Parathyroid adenoma (tissue), 2 donors: ENCODE data around the gene OLFML1.

Source experiments
- H2AFZ ChIP-seq: fragments of 300-600 bp; sonication (generic); one replicate; pipeline ENCODE4 v1.7.0; 2017; ENCODE audit warnings: antibody characterized with exemption, mild to moderate bottlenecking
- H3K27ac ChIP-seq: fragments of 300-600 bp; sonication (generic); one replicate; pipeline ENCODE4 v1.7.0; 2017
- H3K27me3 ChIP-seq: fragments of 300-600 bp; sonication (generic); one replicate; pipeline ENCODE4 v1.7.0; 2017; ENCODE audit warnings: low read length; ENCODE audit not compliant: control insufficient read depth, insufficient read depth
- H3K36me3 ChIP-seq: fragments of 300-600 bp; sonication (generic); one replicate; pipeline ENCODE4 v1.7.0; 2017; ENCODE audit warnings: low read length; ENCODE audit not compliant: control insufficient read depth, insufficient read depth
- H3K4me1 ChIP-seq: fragments of 300-600 bp; sonication (generic); one replicate; pipeline ENCODE4 v1.7.0; 2017; ENCODE audit warnings: control low read depth
- H3K4me2 ChIP-seq: fragments of 300-600 bp; sonication (generic); one replicate; pipeline ENCODE4 v1.7.0; 2017; ENCODE audit warnings: low read length
- H3K4me3 ChIP-seq: fragments of 300-600 bp; sonication (generic); one replicate; pipeline ENCODE4 v1.7.0; 2017; ENCODE audit warnings: low read depth, low read length
- H3K79me2 ChIP-seq: fragments of 300-600 bp; sonication (generic); one replicate; pipeline ENCODE4 v1.7.0; 2017; ENCODE audit warnings: control low read depth
- H3K9ac ChIP-seq: fragments of 300-600 bp; sonication (generic); one replicate; pipeline ENCODE4 v1.7.0; 2017; ENCODE audit warnings: mild to moderate bottlenecking
- H3K9me3 ChIP-seq: fragments of 300-600 bp; sonication (generic); one replicate; pipeline ENCODE4 v1.7.0; 2017; ENCODE audit warnings: low read length; ENCODE audit not compliant: control insufficient read depth
- CTCF ChIP-seq: fragments of 300-600 bp; sonication (generic); IDR thresholded peaks from one replicate; pipeline ENCODE4 v1.7.0; 2017; ENCODE audit warnings: antibody characterized with exemption, mild to moderate bottlenecking
- donor health status: primary hyperparathyroidism.

The OLFML1 gene

GRCh38 chr11:7538466-7539454 lies 53.5 kb downstream of the OLFML1 start:
- no peaks in the 10 kb centered on the region for H3K27me3 ChIP-seq
- peaks cover 11% of the 10 kb centered on the region for H3K4me1 ChIP-seq
- no peaks in the 10 kb centered on the region for H3K9me3 ChIP-seq
- H3K79me2 ChIP-seq: peaks cover 2% of the 10 kb centered on the region
- no peak overlapping the region for H3K4me3 ChIP-seq
- H3K4me2 ChIP-seq: no peak overlapping the region
- no peak overlapping the region for H3K9ac ChIP-seq
- no peak for TF ChIP-seq CTCF
- H2AFZ ChIP-seq: no peak overlapping the region
- H3K36me3 ChIP-seq: no peaks in the 10 kb centered on the region
- H3K27ac ChIP-seq: no peak overlapping the region

- no peaks in the 10 kb centered on the region for H3K9me3 ChIP-seq
- H3K27ac ChIP-seq: no peak overlapping the region
- H3K4me3 ChIP-seq: no peak overlapping the region
- H3K9ac ChIP-seq: no peak overlapping the region
- H3K79me2 ChIP-seq: peaks cover 2% of the 10 kb centered on the region
- no peak for TF ChIP-seq CTCF
- H3K4me2 ChIP-seq: no peak overlapping the region
- peaks cover 11% of the 10 kb centered on the region for H3K4me1 ChIP-seq
- no peaks in the 10 kb centered on the region for H3K36me3 ChIP-seq
- no peak overlapping the region for H2AFZ ChIP-seq
- no peaks in the 10 kb centered on the region for H3K27me3 ChIP-seq
Observed at GRCh38 chr11:7540830-7541555, 55.7 kb downstream of the OLFML1 start.

GRCh38 chr11:7543302-7543701 lies 58.0 kb downstream of the OLFML1 start:
- Histone ChIP-seq H3K36me3 (no peaks in the 10 kb centered on the region), H3K79me2 (peaks cover 2% of the 10 kb centered on the region), H3K4me2 (no peak overlapping the region), H3K4me1 (peaks cover 10% of the 10 kb centered on the region), H3K4me3 (no peak overlapping the region), H3K27me3 (no peaks in the 10 kb centered on the region), H3K9ac (no peak overlapping the region), H3K9me3 (no peaks in the 10 kb centered on the region), H3K27ac (no peak overlapping the region), H2AFZ (no peak overlapping the region)
- TF ChIP-seq CTCF: no peak

- TF ChIP-seq CTCF: no peak
- H3K27ac ChIP-seq: no peak overlapping the region
- no peaks in the 10 kb centered on the region for H3K9me3 ChIP-seq
- no peaks in the 10 kb centered on the region for H3K27me3 ChIP-seq
- H2AFZ ChIP-seq: no peak overlapping the region
- peaks cover 2% of the 10 kb centered on the region for H3K79me2 ChIP-seq
- peaks cover 4% of the 10 kb centered on the region for H3K4me1 ChIP-seq
- H3K9ac ChIP-seq: no peak overlapping the region
- H3K4me3 ChIP-seq: no peak overlapping the region
- no peaks in the 10 kb centered on the region for H3K36me3 ChIP-seq
- H3K4me2 ChIP-seq: no peak overlapping the region
Observed at GRCh38 chr11:7544021-7544420, 58.7 kb downstream of the OLFML1 start.
